OCI-LY3 (cell line): ENCODE data around the gene POU2F1.

Experiments
- CTCF ChIP-seq: fragments of 200-600, 300-600 bp; sonication (generic); IDR thresholded peaks from 2 replicates; pipeline ENCODE4 v1.5.1; 2014; ENCODE audit warnings: antibody characterized with exemption, low read length, low read depth
- EZH2phosphoT487 ChIP-seq: fragments of 200-600 bp; shearing (Covaris generic); IDR thresholded peaks from 2 replicates; pipeline ENCODE4 v1.6.1; 2018; ENCODE audit warnings: antibody characterized with exemption, mixed run types, low read depth

DNA sequence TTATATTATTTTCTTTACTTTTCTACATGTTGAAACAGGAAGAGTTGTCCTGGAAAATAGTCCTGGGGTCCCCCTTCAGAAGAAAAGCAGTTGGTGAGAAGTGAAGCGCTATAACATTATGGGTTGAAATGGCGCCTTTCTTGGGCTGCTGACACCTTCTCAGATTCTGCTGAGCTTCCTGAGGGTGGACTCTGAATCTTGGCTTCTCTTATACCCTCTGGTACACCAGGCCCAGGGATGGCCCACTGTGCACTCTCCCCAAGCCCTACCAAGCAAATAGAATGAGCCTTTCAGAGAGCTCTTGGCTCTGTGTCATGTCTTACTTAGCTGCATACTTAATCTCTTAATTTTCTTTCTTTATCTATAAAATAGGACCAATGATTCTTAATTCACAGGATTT, 255.4 kb downstream of the POU2F1 start:
- TF ChIP-seq CTCF (no peak), EZH2phosphoT487 (no peak)
